GM23248 (cell line): ENCODE measurements around the gene MAN2B2. TPM values are rescaled to one million over a fixed set of nuclear protein-coding genes. Genes with fewer than 3 reads are reported as not detected.

ENCODE experiments used
- DNase-seq: peaks from one replicate; pipeline ENCODE4 v3.0.0-alpha.2; 2015
- H2AFZ ChIP-seq: fragments of 200-600 bp; sonication (generic); 2 replicates; pipeline ENCODE4 v1.6.1; 2016; ENCODE audit warnings: antibody characterized with exemption
- H3F3A ChIP-seq: fragments of 200-600 bp; sonication (generic); 2 replicates; pipeline ENCODE4 v1.6.1; 2016; ENCODE audit warnings: mild to moderate bottlenecking, antibody characterized with exemption, mixed run types; ENCODE audit not compliant: insufficient read depth
- H3K27ac ChIP-seq: fragments of 200-600 bp; sonication (generic); 2 replicates; pipeline ENCODE4 v1.5.1; 2016; ENCODE audit warnings: mild to moderate bottlenecking
- H3K27me3 ChIP-seq: fragments of 200-600 bp; sonication (generic); replicated peaks from 2 replicates; pipeline ENCODE4 v1.6.1; 2016; ENCODE audit warnings: mild to moderate bottlenecking; ENCODE audit not compliant: insufficient read depth
- H3K36me3 ChIP-seq: fragments of 200-600 bp; sonication (generic); 2 replicates; pipeline ENCODE4 v1.6.1; 2016; ENCODE audit warnings: low read depth, mild to moderate bottlenecking
- H3K4me1 ChIP-seq: fragments of 200-600 bp; sonication (generic); 2 replicates; pipeline ENCODE4 v1.6.1; 2016; ENCODE audit warnings: mild to moderate bottlenecking; ENCODE audit not compliant: insufficient read depth
- H3K4me2 ChIP-seq: fragments of 200-600 bp; sonication (generic); one replicate; pipeline ENCODE4 v1.6.1; 2016; ENCODE audit warnings: mild to moderate bottlenecking; ENCODE audit not compliant: unreplicated experiment
- H3K4me3 ChIP-seq: fragments of 200-600 bp; sonication (generic); 2 replicates; pipeline ENCODE4 v1.5.1; 2016; ENCODE audit warnings: mild to moderate bottlenecking
- H3K79me2 ChIP-seq: fragments of 200-600 bp; sonication (generic); 2 replicates; pipeline ENCODE4 v1.6.1; 2016; ENCODE audit warnings: mild to moderate bottlenecking; ENCODE audit not compliant: insufficient read depth
- H3K9ac ChIP-seq: fragments of 200-600 bp; sonication (generic); 2 replicates; pipeline ENCODE4 v1.6.1; 2016; ENCODE audit warnings: mild to moderate bottlenecking
- H3K9me2 ChIP-seq: fragments of 200-600 bp; sonication (generic); 2 replicates; pipeline ENCODE4 v1.6.1; 2016; ENCODE audit warnings: mixed run types, mild to moderate bottlenecking, moderate library complexity; ENCODE audit not compliant: insufficient read depth
- H3K9me3 ChIP-seq: fragments of 200-600 bp; sonication (generic); one replicate; pipeline ENCODE4 v1.6.1; 2017; ENCODE audit warnings: low read depth
- H4K20me1 ChIP-seq: fragments of 200-600 bp; sonication (generic); 2 replicates; pipeline ENCODE4 v1.6.0; 2016; ENCODE audit not compliant: insufficient read depth
- EZH2 ChIP-seq: fragments of 200-600 bp; sonication (generic); IDR thresholded peaks from 2 replicates; pipeline ENCODE4 v1.6.1; 2018; ENCODE audit warnings: antibody characterized with exemption, mild to moderate bottlenecking; ENCODE audit not compliant: insufficient read depth, poor library complexity, severe bottlenecking
- EZH2phosphoT487 ChIP-seq: fragments of 200-600 bp; sonication (generic); IDR thresholded peaks from 2 replicates; pipeline ENCODE4 v1.6.1; 2018; ENCODE audit warnings: antibody characterized with exemption, moderate library complexity, mild to moderate bottlenecking, low read depth; ENCODE audit not compliant: insufficient read depth
- WGBS, 2 experiments: methylation state at CpG; one replicate each; pipeline ENCODE4 v1.1.6; 2015 to 2017; ENCODE audit warnings: low lambda C conversion rate in 2 of 2, low coverage in 1 of 2; ENCODE audit errors: missing lambda C conversion rate in 2 of 2; 5-methylcytosine and 5-hydroxymethylcytosine counted together
- in situ Hi-C: fragments of 300-500 bp; cut with MboI; formaldehyde crosslinking; loops from 2 replicates; pipeline ENCODE4 v1.15.0; 2020
- polyA plus RNA-seq: library from polyadenylated mRNA; unstranded; fragments of >200 nt; fragmentation: Nextera tagmentation; extraction: Ambion mirVana; gene quantifications from 2 replicates; pipeline ENCODE4 v1.2.1, GENCODE V29; 2016
- total RNA-seq: library from RNA; depleted of rRNA; stranded (reverse); fragments of >200 nt; shearing (Covaris generic); gene quantifications from 2 replicates; pipeline ENCODE4 v1.2.3, GENCODE V29; 2014

The MAN2B2 gene
- total and polyA plus RNA-seq, 2 experiments from 2014 or later = 28.7 to 40.1 TPM

- no peak overlapping the region for H3K27ac ChIP-seq
- H3K79me2 ChIP-seq = no peaks in the 10 kb centered on the region
- no peaks in the 10 kb centered on the region for H3K9me3 ChIP-seq
- no peak for DNase-seq
- H3K4me1 ChIP-seq = no peaks in the 10 kb centered on the region
- H3F3A ChIP-seq = no peaks in the 10 kb centered on the region
- no peaks in the 10 kb centered on the region; the same call in 1 of the 2 replicates for H4K20me1 ChIP-seq
- TF ChIP-seq EZH2 (no peak), EZH2phosphoT487 (no peak)
- no peaks in the 10 kb centered on the region for H3K27me3 ChIP-seq
- H3K9ac ChIP-seq = no peak overlapping the region
- WGBS, 2 experiments = 90 to 97% methylated on average over 9 to 10 of the region's 10 CpGs
- H2AFZ ChIP-seq = no peak overlapping the region
- no peaks in the 10 kb centered on the region for H3K9me2 ChIP-seq
- no peak overlapping the region for H3K4me3 ChIP-seq
- H3K4me2 ChIP-seq = no peak overlapping the region
- no peaks in the 10 kb centered on the region for H3K36me3 ChIP-seq
- in situ Hi-C loops = no loop called here
These were observed 45.3 kb downstream of the MAN2B2 start for GRCh38 chr4:6620296-6620695.

DNA sequence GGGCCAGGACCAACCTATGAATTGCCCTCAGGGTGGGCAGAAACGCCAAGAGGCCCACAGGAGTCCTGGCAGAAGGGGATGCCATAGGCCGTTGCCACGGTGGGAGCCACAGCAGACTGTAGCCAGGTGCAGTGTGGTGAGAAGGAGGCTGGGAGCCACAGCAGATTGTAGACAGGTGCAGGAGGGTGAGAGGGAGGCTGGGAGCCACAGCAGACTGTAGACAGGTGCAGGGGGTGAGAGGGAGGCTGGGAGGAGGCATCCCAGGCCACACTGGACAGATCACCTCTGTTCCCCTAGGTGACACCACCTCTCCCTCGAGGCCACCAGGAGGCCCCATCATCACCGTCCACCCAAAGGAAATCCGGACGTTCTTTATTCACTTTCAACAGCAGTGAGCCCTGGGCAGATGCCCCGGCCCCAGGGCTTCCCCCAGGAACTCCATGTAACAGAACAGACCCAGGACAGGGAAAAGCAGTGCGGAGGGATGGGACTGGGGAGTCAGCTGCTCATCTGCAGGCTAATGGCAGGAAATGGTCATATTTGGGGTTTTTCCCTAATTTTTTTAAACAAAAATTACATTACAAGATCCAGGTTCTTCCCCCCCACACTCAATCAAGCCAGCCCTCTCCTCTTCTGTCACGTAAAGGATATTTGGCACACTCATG lies 46.0 kb downstream of the MAN2B2 start:
- Histone ChIP-seq H3K9me3 (no peaks in the 10 kb centered on the region), H3K4me3 (no peak overlapping the region), H3K4me2 (no peak overlapping the region), H3K79me2 (no peaks in the 10 kb centered on the region), H3K27me3 (no peaks in the 10 kb centered on the region), H2AFZ (no peak overlapping the region), H3K4me1 (no peaks in the 10 kb centered on the region), H4K20me1 (no peaks in the 10 kb centered on the region; the same call in 1 of the 2 replicates), H3K27ac (no peak overlapping the region), H3K9me2 (no peaks in the 10 kb centered on the region), H3K36me3 (no peaks in the 10 kb centered on the region), H3K9ac (no peak overlapping the region), H3F3A (no peaks in the 10 kb centered on the region)
- no peak for DNase-seq
- TF ChIP-seq EZH2 (no peak), EZH2phosphoT487 (no peak)
- in situ Hi-C loops = no loop called here
- WGBS, 2 experiments = 83 to 84% methylated on average over 10 of the region's 10 CpGs

GRCh38 chr4:6621556-6621927 lies 46.6 kb downstream of the MAN2B2 start:
- no peaks in the 10 kb centered on the region for H3K4me1 ChIP-seq
- DNase-seq = no peak
- H3K27me3 ChIP-seq = no peaks in the 10 kb centered on the region
- in situ Hi-C loops = no loop called here
- no peak overlapping the region for H3K4me3 ChIP-seq
- H3K27ac ChIP-seq = no peak overlapping the region
- H3K9ac ChIP-seq = no peak overlapping the region
- no peaks in the 10 kb centered on the region for H3K79me2 ChIP-seq
- no peak overlapping the region for H3K4me2 ChIP-seq
- no peaks in the 10 kb centered on the region for H3F3A ChIP-seq
- H2AFZ ChIP-seq = no peak overlapping the region
- H3K9me2 ChIP-seq = no peaks in the 10 kb centered on the region
- WGBS, 2 experiments = 91 to 93% methylated on average over 13 of the region's 13 CpGs
- H3K36me3 ChIP-seq = no peaks in the 10 kb centered on the region
- TF ChIP-seq EZH2 (no peak), EZH2phosphoT487 (no peak)
- no peaks in the 10 kb centered on the region; the same call in 1 of the 2 replicates for H4K20me1 ChIP-seq
- H3K9me3 ChIP-seq = no peaks in the 10 kb centered on the region

GRCh38 chr4:6622744-6623143 lies 47.8 kb downstream of the MAN2B2 start:
- no peaks in the 10 kb centered on the region for H3K79me2 ChIP-seq
- no peak overlapping the region for H3K9ac ChIP-seq
- no peaks in the 10 kb centered on the region for H3K4me1 ChIP-seq
- no peak overlapping the region for H3K4me2 ChIP-seq
- no peak overlapping the region for H3K27ac ChIP-seq
- H3K27me3 ChIP-seq = no peaks in the 10 kb centered on the region
- in situ Hi-C loops = no loop called here
- no peaks in the 10 kb centered on the region for H3K9me2 ChIP-seq
- WGBS, 2 experiments = 91 to 100% methylated on average over 2 of the region's 2 CpGs
- TF ChIP-seq EZH2 (no peak), EZH2phosphoT487 (no peak)
- H3K9me3 ChIP-seq = no peaks in the 10 kb centered on the region
- no peaks in the 10 kb centered on the region for H3K36me3 ChIP-seq
- no peak overlapping the region for H2AFZ ChIP-seq
- H3F3A ChIP-seq = no peaks in the 10 kb centered on the region
- DNase-seq = no peak
- no peak overlapping the region for H3K4me3 ChIP-seq
- no peaks in the 10 kb centered on the region; the same call in 1 of the 2 replicates for H4K20me1 ChIP-seq
